ENCODE results near the gene FOXL3.

GRCh38 chr7:311796-312195, 21.8 kb downstream of the FOXL3 start:
- TF ChIP-seq EZH2 (IDR thresholded peaks at IDR 0.05; ENCODE audit: low read depth): no peak
- TF ChIP-seq CTCF (conservative IDR thresholded peaks at IDR 0.05): no peak

All from PC-9 (cell line).